Measurements from ENCODE around the gene PDLIM1.
A peak's percentile ranks its signal among the peaks of the same experiment; 100 is the strongest.
"Not testable (repeated sequence)": the region's sequence is repeated elsewhere in the genome, so short reads cannot be mapped to it uniquely, and the experiment has no call there.

PDLIM1 gene

DNA sequence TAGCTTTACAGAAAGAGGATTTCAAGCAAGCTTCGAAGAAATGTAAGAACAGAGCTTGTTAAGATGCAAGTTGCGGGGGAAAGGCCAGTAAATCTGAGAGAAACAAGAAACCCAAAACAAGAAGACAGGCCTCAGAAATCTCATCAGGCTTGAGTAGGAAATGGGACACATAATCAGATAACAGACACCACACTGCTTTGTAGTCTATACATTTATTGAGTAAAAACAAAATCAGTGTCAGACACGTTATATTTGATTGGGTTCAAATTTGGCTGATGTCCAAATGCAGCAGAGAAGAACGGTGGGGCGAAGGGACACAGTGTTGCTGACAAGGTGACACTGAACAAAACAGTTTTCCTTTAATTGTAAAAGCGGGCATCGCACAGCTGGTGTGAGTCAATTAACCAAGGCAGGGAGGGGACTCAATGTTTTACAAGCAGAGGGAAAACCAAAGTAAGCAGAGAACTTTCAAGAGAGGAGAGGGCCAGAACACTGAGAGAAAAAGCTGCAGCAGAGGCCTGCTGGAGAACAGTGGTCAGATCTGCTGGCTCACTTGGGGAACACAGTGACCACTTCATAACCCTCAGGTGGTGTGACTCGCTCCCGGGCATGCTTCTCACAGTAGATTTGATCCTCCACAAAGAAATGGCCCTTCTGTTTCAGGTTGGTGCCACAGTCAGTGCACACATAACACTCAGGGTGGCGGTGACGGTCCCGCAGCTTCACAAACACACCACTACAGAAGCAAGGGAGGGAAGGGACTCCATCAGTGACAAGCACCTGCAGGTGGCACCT lies 53.2 kb downstream of the PDLIM1 start:
- DNase-seq = no peak

- DNase-seq = no peak
Observed at GRCh38 chr10:95236068-95236903, 54.5 kb downstream of the PDLIM1 start.

GRCh38 chr10:95235676-95236067 lies 55.1 kb downstream of the PDLIM1 start:
- no peak for DNase-seq

GRCh38 chr10:95234951-95235350 lies 55.9 kb downstream of the PDLIM1 start:
- no peak for DNase-seq

GRCh38 chr10:95233377-95234034 lies 57.3 kb downstream of the PDLIM1 start:
- DNase-seq = no peak

DNA sequence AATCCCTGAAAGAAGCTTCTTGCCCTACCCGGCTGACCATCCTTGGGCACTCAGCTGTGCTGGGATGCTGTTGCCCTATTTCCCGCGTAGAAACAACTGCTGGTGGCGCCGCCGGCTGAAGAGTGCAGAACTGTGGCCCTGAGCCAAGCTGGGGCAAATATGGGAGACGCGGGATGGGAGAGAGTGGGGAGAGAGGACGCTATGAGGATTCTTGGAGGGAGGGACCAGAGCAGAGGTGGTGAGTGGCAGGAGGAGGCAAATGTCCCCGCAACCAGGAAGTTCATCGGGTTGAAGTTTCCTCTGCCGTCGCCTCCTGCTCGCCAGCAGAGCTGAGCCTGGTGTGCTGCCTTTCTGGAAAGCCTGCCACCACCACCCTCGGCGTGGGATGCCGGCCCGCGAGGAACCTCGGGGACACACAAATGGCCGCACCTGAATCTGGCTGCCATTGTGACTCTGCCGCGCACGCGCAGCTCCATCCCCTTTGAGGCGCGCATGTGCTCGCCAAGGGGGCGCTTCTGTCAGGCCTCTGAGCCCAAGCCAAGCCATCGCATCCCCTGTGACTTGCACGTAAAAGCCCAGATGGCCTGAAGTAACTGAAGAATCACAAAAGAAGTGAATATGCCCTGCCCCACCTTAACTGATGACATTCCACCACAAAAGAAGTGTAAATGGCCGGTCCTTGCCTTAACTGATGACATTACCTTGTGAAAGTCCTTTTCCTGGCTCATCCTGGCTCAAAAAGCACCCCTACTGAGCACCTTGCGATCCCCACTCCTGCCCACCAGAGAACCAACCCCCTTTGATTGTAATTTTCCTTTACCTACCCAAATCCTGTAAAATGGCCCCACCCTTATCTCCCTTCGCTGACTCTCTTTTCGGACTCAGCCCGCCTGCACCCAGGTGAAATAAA lies 59.9 kb downstream of the PDLIM1 start:
- peak; percentile 87 for DNase-seq

DNA sequence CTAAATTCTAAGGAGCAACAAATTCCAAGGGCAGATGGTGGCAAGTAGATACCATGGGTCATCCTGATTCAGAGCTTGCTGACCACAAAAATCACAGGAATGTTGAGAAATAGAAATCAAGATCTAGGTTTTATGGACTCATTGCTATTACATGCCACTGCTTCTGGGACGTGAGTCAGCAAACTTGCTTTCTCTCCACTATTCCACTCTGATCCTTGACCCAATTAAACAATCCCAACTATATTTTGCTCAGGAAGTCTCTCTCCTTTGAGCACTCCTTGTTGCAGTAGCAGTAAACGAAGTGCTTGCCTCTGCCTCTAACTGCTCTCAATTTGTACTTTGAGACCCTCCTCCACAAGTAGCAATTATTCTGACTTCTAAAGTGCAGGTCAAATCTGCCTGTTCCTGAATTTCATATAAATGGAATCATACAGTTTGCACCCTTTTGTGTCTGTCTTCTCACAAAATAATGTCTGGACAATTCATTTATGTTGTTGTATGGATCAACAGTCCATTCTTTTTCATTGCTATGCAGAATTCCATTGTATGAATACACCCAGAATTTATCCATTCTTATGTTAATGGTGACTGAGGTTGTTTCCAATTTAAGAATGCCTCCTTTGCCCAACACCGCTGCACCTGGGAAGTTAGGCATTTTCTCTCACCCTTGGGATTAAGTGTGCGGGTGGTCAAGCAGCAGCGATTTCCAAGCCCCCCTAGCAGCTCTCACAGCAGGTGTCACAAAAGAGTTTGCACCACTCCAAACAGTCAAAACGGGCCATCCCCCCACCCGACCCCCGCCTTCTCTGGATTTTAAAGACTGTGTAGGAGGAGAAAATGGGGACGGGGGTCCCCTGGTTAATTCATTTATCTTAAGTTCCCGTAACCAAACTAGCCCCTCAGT lies 60.8 kb downstream of the PDLIM1 start:
- DNase-seq = no peak

DNA sequence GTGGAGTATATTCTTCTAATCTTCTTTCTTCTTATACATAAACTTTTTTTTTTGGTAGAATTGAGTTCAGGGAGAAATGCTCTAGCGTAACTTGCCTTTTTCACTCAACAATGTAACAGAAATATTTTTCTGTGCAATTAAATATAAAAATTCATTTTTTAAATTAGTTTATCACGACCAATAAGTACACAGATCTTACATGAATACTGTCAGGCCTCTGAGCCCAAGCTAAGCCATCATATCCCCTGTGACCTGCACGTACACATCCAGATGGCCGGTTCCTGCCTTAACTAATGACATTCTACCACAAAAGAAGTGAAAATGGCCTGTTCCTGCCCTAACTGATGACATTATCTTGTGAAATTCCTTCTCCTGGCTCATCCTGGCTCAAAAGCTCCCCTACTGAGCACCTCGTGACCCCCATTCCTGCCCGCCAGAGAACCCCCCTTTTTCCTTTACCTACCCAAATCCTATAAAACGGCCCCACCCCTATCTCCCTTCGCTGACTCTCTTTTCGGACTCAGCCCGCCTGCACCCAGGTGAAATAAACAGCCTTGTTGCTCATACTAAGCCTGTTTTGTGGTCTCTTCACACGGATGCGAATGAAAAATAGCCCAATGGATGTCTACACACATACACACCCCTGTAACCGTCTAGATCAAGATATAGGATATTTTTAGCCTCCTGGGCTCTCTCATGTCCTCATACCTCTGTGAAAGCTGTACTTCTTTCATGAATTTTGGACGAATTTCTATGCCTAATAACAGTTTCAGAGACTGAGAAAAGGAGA lies 61.7 kb downstream of the PDLIM1 start:
- DNase-seq = not testable (repeated sequence)

DNA sequence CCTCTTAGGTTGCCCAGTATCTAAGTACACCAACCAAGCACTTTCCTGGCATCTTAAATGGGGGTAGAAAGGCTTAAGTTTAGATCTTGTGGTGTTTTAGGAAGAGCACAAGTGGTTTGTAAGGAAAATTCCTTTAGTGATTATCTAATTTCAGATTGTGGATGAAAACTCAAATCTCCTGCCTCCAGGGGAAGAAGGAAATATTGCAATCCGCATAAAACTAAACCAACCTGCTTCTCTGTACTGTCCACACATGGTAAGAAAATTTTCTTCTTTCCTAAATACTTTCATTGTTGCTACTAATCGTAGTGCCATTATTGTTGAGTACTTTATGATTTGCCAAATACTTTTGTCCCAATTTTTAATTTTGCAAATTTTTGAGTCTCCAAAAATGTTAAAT lies 65.7 kb downstream of the PDLIM1 start:
- no peak for DNase-seq

DNA sequence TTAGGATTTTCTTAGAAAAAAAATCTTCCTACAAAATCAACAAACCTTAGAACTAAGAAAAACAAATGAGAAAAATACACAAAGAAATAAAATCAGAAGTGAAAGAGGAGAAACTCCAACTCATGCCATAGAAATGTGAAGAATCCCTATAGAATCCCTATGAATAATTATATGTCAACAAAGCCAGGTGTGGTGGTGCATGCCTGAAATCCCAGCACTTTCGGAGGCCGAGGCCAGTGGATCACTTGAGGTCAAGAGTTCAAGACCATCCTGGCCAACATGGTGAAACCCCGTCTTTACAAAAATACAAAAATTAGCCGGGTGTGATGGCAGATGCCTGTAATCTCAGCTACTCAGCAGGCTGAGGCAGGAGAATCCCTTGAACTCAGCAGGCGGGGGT lies 69.7 kb downstream of the PDLIM1 start:
- no peak for DNase-seq

DNA sequence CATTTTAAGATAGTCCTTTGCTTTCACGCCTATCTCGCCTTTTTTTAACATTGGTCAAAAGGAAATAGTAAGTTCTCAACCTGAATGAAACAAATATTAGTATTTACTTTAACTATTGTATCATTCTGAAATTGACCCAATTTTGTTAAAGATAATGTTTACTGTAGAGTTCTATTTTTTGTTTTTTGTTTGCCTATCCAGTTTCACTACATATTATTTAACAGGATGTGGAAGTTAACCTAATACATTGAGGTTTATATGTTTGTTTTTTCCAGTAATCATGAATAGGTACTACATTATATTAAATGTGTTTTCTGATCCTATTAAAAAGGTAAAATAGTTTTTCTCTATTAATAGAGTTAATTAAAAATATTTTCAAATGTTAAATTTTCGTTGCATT lies 70.3 kb downstream of the PDLIM1 start:
- no peak for DNase-seq

- DNase-seq = no peak
Observed at GRCh38 chr10:95217476-95217875, 73.3 kb downstream of the PDLIM1 start.

DNA sequence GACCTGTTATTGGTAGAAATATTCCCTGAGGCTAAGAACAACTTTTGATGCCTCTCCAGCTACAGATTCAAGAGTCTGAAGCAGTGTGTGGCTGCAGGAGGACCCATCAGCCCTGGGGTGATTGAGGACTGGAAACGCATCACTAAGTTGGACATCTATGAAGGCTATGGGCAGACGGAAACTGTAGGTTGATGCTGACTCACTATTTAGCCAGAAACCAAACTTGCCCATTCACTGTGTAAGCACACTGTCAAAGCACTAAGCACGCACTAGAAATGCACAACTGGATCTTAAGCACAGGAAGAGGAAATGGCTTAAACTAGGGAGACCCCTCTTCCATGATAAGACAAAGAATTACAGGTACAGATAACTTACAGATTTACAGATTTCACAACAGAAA lies 76.0 kb downstream of the PDLIM1 start:
- DNase-seq = no peak

DNA sequence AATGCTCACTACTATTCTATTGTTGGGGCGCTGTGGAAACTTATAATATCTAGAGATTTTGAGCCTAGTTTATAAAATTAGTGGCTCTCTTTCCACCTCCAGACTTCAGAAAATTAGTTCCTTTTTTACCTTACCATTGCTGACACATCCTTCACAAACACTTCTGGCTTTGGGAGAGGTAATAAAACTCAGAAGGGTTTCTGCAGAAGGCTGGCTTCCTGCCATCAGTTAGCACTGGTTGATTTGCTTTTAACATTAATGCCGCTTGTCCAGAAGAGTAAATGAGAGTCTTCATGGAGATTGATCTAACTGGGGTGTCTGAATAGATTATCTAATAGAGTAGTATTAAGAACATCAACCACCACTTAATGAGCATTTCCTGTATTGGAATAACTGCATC lies 76.4 kb downstream of the PDLIM1 start:
- DNase-seq = no peak

DNA sequence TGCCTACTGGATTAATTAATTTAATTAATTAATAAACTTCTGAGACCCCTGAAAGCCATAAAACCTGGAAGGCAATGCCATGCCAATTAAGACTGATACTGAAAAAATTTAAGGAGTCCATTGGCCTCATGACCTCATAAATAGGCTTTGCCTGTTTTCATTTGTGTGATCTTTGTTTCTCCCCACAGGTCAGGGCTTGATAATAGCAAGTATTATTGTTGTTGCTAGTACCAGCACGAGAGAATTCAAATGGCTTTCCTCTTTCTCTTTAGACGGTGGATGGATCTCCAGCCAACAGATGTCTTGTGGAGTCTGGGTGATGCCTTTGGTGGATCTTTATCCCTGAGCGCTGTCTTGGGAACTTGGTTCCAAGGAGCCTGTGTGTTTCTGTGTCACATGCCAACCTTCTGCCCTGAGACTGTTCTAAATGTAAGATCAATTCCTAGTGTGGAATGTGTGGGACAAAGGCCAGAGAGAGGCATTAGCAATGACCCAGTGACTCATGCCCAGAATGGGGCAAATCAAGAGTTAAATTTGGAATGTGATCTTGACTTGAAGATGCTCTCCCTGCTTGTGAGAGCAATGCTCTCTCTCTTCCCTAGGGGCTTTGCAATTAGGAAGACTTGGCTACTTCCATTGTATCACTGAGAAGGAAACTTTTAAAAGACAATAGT lies 79.1 kb downstream of the PDLIM1 start:
- no peak for DNase-seq

GRCh38 chr10:95209509-95210127 lies 81.2 kb downstream of the PDLIM1 start:
- no peak for DNase-seq

DNA sequence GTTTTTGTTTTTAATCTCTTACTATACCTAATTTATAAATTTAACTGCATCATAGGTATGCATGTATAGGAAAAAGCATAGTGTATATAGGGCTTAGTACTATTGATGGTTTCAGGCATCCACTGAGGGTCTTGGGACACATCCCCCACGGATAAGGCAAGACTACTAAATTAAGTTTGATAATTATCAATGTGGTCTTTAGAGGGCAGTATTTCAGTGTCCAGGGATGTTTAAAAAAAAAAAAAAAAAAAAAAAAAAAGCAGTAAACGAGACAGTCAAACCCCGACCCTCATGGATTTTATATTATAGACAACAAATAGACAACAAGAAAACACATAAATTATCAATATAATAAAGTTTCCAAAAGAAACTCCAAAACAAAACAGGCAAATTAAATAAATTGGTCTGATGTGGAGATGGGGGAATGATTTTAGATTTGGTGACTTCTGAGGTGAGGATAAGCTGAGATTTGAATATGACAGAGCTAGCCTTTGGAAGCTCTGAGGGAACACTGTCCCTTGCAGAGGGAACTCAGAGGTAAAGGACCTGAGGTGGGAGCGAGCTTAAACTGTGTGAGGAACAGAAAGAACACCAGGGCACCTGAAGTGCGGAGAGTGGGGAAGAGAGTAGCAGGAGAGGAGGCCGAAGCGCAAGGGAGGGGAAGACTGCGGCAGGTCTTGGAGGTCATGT lies 82.0 kb downstream of the PDLIM1 start:
- DNase-seq = no peak

DNA sequence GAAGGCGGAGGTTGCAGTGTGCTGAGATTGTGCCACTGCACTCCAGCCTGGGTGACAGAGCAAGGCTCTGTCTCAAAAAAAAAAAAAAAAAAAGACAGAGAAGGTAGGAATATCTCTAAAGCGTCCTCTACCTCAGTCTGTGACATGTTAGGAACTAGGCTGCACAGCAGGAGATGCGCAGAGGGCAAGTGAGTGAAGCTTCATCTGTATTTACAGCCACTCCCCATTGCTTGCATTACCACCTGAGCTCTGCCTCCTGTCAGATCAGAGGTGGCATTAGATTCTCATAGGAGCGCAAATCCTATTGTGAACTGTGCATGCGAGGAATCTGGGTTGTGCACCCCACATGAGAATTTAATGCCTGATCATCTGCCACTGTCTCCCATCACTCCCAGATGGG lies 87.9 kb downstream of the PDLIM1 start:
- not testable (repeated sequence) for DNase-seq

- DNase-seq = no peak
Observed at GRCh38 chr10:95201736-95202135, 89.1 kb downstream of the PDLIM1 start.

All from activated CD8-positive, alpha-beta memory T cell treated with anti-CD3 and anti-CD28 coated beads for 24 hours (primary cell).